ENCODE data around the gene TNS3. TPM values are rescaled to one million over a fixed set of nuclear protein-coding genes. Genes with fewer than 3 reads are reported as not detected.
"Not testable (repeated sequence)": the region's sequence is repeated elsewhere in the genome, so short reads cannot be mapped to it uniquely, and the experiment has no call there.

The TNS3 gene
- total and polyA plus RNA-seq, 2 experiments from 2014 or later: 2.7 to 5.7 TPM

- no peak for TF ChIP-seq CTCF (IDR thresholded peaks at IDR 0.05; ENCODE audit: low read depth, low read length)
- no peak for DNase-seq (ENCODE audit: low read depth in 1 of 2, low spot score in 1 of 2)
These were observed 138.9 kb downstream of the TNS3 start for GRCh38 chr7:47443049-47443448.

GRCh38 chr7:47442605-47442865, 139.4 kb downstream of the TNS3 start:
- no peak for TF ChIP-seq CTCF (IDR thresholded peaks at IDR 0.05; ENCODE audit: low read depth, low read length)
- DNase-seq (ENCODE audit: low read depth in 1 of 2, low spot score in 1 of 2): no peak
- Histone ChIP-seq H3K4me3 (no peak overlapping the region), H3K27me3 (no peaks in the 10 kb centered on the region), H3K36me3 (no peaks in the 10 kb centered on the region), H3K4me1 (ENCODE audit: low read depth) (peaks cover 6% of the 10 kb centered on the region), H3K9me3 (ENCODE audit: low read depth) (no peaks in the 10 kb centered on the region), H3K27ac (no peak overlapping the region)

More at GRCh38 chr7:47443049-47443448, 138.9 kb downstream of the TNS3 start:
- no peaks in the 10 kb centered on the region for H3K36me3 ChIP-seq
- no peak overlapping the region for H3K4me3 ChIP-seq
- H3K27ac ChIP-seq: no peak overlapping the region
- H3K27me3 ChIP-seq: no peaks in the 10 kb centered on the region
- no peaks in the 10 kb centered on the region for H3K9me3 ChIP-seq (ENCODE audit: low read depth)
- H3K4me1 ChIP-seq (ENCODE audit: low read depth): peaks cover 6% of the 10 kb centered on the region

GRCh38 chr7:47441796-47442604, 139.9 kb downstream of the TNS3 start:
- Histone ChIP-seq H3K4me3 (no peak overlapping the region), H3K9me3 (ENCODE audit: low read depth) (no peaks in the 10 kb centered on the region), H3K27me3 (no peaks in the 10 kb centered on the region), H3K36me3 (no peaks in the 10 kb centered on the region), H3K27ac (no peak overlapping the region), H3K4me1 (ENCODE audit: low read depth) (peaks cover 6% of the 10 kb centered on the region)
- DNase-seq (ENCODE audit: low read depth in 1 of 2, low spot score in 1 of 2): peak in 1 of 2 donors; percentile 36
- no peak for TF ChIP-seq CTCF (IDR thresholded peaks at IDR 0.05; ENCODE audit: low read depth, low read length)

- not testable (repeated sequence) for H3K27me3 ChIP-seq; H3K36me3 ChIP-seq; H3K27ac ChIP-seq; H3K9me3 ChIP-seq (ENCODE audit: low read depth); H3K4me1 ChIP-seq (ENCODE audit: low read depth); DNase-seq (ENCODE audit: low read depth in 1 of 2, low spot score in 1 of 2); H3K4me3 ChIP-seq
These were observed 140.9 kb downstream of the TNS3 start for GRCh38 chr7:47441048-47441447.

- no peaks in the 10 kb centered on the region for H3K9me3 ChIP-seq (ENCODE audit: low read depth)
- H3K27ac ChIP-seq: no peak overlapping the region
These were observed 141.6 kb downstream of the TNS3 start for GRCh38 chr7:47440320-47440719.

More at GRCh38 chr7:47440320-47440719, 141.6 kb downstream of the TNS3 start:
- no peaks in the 10 kb centered on the region for H3K27me3 ChIP-seq
- no peak for TF ChIP-seq CTCF (IDR thresholded peaks at IDR 0.05; ENCODE audit: low read depth, low read length)
- no peaks in the 10 kb centered on the region for H3K4me1 ChIP-seq (ENCODE audit: low read depth)
- no peak overlapping the region for H3K4me3 ChIP-seq
- H3K36me3 ChIP-seq: no peaks in the 10 kb centered on the region
- DNase-seq (ENCODE audit: low read depth in 1 of 2, low spot score in 1 of 2): no peak

Measured in cardiac muscle cell (in vitro differentiated cells and primary cell).